Measurements from ENCODE around the gene ESR2.

ESR2 gene

DNA sequence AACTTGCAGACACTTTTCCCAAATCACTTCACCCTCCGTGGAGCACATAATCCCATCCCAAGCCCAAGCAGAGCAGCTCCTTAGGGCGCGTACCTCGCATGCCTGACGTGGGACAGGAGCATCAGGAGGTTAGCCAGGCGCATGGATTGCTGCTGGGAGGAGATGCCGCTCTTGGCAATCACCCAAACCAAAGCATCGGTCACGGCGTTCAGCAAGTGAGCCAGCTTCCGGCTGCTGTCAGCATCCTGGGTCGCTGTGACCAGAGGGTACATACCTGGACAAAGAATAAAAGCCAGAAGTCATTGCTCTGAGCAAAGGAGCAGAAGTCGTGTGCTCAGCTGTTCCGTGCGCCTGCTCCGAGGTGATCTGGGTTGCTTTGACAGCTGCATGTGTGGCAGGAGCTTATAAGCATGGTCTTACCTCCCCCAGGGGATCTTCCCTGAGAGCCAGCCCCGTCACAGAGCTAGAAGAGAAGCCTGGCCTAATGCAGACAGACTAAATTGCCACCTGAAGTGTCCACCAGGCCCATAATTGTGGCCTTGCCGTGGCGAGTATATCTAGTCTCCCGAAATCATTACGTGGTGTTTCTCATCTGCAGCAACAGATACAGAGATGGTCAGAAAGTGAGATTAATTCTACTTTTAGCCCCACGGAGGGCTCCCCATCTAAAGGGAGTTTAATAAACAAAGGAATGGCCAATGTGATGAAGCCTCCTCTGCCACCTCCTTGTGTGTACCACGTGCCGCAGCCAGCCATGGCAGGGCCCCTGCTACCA lies 59.1 kb downstream of the ESR2 start:
- no peak overlapping the region for H3K4me3 ChIP-seq (ENCODE audit: low read depth, low read length)
- TF ChIP-seq, protein P1, sequence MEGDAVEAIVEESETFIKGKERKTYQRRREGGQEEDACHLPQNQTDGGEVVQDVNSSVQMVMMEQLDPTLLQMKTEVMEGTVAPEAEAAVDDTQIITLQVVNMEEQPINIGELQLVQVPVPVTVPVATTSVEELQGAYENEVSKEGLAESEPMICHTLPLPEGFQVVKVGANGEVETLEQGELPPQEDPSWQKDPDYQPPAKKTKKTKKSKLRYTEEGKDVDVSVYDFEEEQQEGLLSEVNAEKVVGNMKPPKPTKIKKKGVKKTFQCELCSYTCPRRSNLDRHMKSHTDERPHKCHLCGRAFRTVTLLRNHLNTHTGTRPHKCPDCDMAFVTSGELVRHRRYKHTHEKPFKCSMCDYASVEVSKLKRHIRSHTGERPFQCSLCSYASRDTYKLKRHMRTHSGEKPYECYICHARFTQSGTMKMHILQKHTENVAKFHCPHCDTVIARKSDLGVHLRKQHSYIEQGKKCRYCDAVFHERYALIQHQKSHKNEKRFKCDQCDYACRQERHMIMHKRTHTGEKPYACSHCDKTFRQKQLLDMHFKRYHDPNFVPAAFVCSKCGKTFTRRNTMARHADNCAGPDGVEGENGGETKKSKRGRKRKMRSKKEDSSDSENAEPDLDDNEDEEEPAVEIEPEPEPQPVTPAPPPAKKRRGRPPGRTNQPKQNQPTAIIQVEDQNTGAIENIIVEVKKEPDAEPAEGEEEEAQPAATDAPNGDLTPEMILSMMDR (IDR thresholded peaks at IDR 0.05; ENCODE audit: low read depth, low read length): no peak

DNA sequence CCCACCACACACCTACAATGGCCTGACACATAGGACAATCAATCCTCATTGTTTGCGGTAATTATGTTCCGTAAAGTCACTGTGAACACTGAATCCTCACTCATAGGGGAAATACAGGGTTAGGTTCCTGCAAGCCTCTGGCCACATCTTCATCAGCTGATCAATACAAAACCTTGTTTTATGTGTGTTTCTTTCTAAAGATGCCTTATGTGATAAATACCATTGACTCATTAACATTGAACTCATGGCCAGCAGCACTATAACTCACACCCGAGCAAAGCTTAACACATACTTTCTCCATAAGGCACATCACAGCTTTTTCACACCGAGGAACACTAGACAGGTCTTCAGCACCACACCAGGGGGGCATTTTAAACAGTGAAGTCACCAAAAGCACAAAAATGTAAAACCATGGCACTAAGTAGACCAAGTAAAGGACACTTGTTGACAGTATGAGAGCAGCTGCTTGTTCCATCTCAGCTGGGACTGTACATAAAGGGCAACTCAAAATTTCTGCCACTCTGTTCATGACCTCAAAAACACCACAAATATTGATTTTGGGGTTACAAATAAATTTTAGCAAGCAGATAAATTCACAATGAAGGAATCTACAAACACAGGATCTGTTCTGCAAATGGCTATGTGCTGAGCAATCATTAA lies 60.5 kb downstream of the ESR2 start:
- TF ChIP-seq, protein P1 (IDR thresholded peaks at IDR 0.05; ENCODE audit: low read depth, low read length): no peak
- no peak overlapping the region for H3K4me3 ChIP-seq (ENCODE audit: low read depth, low read length)

DNA sequence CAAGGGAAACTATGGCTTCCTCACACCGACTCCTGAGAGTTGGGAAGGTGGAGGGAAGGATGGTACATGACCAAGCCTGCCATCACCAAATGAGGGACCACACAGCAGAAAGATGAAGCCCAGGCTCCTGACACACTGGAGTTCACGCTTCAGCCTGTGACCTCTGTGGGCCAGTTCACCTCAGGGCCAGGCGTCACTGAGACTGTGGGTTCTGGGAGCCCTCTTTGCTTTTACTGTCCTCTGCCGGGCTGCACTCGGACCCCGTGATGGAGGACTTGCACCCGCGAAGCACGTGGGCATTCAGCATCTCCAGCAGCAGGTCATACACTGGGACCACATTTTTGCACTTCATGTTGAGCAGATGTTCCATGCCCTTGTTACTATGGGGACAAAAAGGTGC lies 61.2 kb downstream of the ESR2 start:
- H3K4me3 ChIP-seq (ENCODE audit: low read depth, low read length): no peak overlapping the region
- TF ChIP-seq, protein P1 (IDR thresholded peaks at IDR 0.05; ENCODE audit: low read depth, low read length): no peak

DNA sequence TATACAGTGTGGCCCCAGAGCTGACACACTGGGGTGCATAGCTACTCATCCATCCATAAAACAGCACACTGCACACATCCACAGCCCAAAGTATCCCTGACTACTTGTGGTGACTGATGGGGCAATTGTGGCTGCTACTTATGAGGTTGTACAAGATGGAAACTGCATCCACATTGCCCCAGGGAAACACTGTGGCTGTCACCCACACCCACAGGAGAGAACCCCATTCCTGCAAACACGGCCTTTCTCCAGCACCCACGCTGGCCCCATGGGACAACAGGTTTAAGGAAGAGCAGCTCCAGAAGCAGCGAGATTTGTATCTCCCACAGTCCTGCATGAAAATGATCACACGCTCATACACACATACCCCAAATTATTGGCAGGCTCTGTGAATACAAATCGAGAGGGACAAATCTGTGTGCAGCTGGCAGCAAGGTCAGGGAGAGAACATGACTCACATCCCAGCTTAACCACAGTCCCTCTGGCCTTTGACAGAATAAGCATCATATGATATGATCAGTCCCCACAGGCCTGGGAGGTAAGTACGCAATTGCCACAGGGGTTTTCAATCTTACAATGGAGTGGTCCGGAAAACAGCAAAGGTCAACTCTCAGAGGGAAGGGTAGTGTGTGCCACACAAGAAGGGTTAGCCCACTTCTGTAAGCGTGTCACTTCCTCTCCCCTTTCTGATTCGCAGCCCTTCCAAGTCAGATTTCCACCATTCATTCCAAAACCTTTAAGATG lies 61.9 kb downstream of the ESR2 start:
- H3K4me3 ChIP-seq (ENCODE audit: low read depth, low read length): no peak overlapping the region
- TF ChIP-seq, protein P1 (IDR thresholded peaks at IDR 0.05; ENCODE audit: low read depth, low read length): no peak

DNA sequence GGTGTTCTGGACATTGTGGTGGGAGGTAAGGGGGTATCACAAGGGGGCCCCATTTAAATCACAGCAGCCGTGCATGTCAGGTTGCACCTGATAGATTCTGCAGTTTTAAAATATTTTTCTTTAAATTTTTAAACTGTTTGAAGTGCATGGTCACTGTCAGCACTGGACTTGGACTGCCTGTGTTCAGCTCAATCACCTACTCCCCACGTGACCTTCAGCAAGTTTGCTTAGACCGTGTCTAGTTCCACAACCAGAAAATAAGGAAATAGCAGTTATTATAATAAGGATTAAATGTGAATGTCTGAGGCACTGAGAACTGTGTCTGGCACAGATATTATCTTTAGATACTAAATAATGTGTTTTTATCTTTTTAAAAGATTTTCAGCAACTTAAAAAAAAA lies 64.7 kb downstream of the ESR2 start:
- H3K4me3 ChIP-seq (ENCODE audit: low read depth, low read length): no peak overlapping the region
- TF ChIP-seq, protein P1 (IDR thresholded peaks at IDR 0.05; ENCODE audit: low read depth, low read length): no peak

DNA sequence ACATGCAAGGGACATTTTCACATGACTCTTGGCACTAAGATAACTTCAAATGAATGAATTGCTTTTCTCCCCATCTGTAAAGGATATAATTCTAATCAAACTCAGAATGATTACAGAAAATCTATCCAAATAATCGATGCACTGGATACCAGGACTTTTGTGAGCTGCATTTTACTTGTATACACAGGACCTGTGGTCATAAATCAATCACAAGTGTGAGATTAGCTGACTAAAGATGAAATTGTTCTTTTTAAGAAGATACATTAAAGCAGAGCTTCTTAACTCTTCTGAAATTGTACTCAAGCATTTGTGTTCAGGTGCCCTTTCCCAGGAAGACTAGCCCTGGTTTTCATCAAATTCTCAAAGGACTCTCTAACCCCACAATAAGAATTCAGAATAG lies 66.3 kb downstream of the ESR2 start:
- TF ChIP-seq, protein P1 (IDR thresholded peaks at IDR 0.05; ENCODE audit: low read depth, low read length): no peak
- no peak overlapping the region for H3K4me3 ChIP-seq (ENCODE audit: low read depth, low read length)

Measured in WI38 (cell line).